Osteocyte (in vitro differentiated cells): Measurements from ENCODE around the gene LAT. TPM values are rescaled to one million over a fixed set of nuclear protein-coding genes. Genes with fewer than 3 reads are reported as not detected.

Experiments used
- DNase-seq: peaks from one replicate; pipeline ENCODE4 v3.0.0; 2021; ENCODE audit warnings: mixed read lengths; ENCODE audit not compliant: unreplicated experiment; ENCODE audit errors: extremely low spot score
- H3K27ac Mint-ChIP-seq: one replicate; pipeline ENCODE4 v1.8.0; 2021; ENCODE audit warnings: mild to moderate bottlenecking, mixed read lengths; ENCODE audit not compliant: unreplicated experiment
- H3K27me3 Mint-ChIP-seq: one replicate; pipeline ENCODE4 v1.8.0; 2021; ENCODE audit warnings: mixed read lengths; ENCODE audit not compliant: unreplicated experiment
- H3K36me3 Mint-ChIP-seq: one replicate; pipeline ENCODE4 v1.8.0; 2021; ENCODE audit warnings: mixed read lengths; ENCODE audit not compliant: unreplicated experiment
- H3K4me1 Mint-ChIP-seq: one replicate; pipeline ENCODE4 v1.8.0; 2021; ENCODE audit warnings: mixed read lengths; ENCODE audit not compliant: unreplicated experiment
- H3K4me3 Mint-ChIP-seq: one replicate; pipeline ENCODE4 v1.8.0; 2021; ENCODE audit warnings: mild to moderate bottlenecking, moderate library complexity, mixed read lengths; ENCODE audit not compliant: unreplicated experiment
- H3K9me3 Mint-ChIP-seq: one replicate; pipeline ENCODE4 v1.8.0; 2021; ENCODE audit warnings: mixed read lengths; ENCODE audit not compliant: unreplicated experiment
- CTCF ChIP-seq: fragments of 200-600 bp; sonication (generic); IDR thresholded peaks from 2 replicates; pipeline ENCODE4 v1.5.0; 2021; ENCODE audit warnings: antibody characterized with exemption, mild to moderate bottlenecking, moderate library complexity
- long read RNA-seq: library from polyadenylated mRNA; unstranded; transcript quantifications from one replicate; pipeline ENCODE4 v2.0.0, GENCODE V29; 2021
- total RNA-seq: library from RNA; stranded (reverse); gene quantifications from 2 replicates; pipeline ENCODE4 v1.2.1, GENCODE V29; 2021

Gene LAT, protein sequence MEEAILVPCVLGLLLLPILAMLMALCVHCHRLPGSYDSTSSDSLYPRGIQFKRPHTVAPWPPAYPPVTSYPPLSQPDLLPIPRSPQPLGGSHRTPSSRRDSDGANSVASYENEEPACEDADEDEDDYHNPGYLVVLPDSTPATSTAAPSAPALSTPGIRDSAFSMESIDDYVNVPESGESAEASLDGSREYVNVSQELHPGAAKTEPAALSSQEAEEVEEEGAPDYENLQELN
- 9.2 and 12.0 TPM in 2 replicates for total RNA-seq
- long read RNA-seq: 0 reads

DNA sequence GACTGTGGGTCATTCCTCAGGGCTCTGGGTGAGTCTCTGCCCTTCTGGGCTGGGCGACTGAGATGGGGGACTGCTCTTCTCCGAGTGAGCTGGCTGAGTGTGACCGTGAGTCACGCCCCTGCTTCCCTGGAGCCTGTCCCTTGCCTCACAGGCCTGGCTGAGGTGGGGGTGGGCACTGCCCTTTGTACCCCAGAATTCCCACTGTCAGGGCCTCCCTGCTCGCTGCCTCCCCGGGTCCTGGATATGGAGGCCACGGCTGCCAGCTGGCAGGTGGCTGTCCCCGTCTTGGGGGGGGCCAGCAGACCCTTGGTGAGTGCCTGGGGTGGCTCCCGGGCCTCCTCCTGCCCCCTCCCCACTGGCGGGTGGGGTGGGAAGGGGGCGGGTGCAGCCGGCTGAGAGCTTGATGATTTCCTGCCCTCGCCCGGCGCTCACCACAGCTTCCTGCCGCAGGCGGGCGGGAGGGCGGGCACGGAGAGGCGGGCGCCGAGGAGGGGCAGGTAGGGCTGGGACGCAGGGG lies at the start of gene LAT:
LAT (plus strand) TSS at position 434 of the 517 bp plus-strand sequence. CDS start 366 bp downstream, outside the sequence.
- no peak for TF ChIP-seq CTCF
- no peaks in the 10 kb centered on the region for H3K4me1 Mint-ChIP-seq
- no peak within 1 kb of the TSS for H3K4me3 Mint-ChIP-seq
- no peaks in the 10 kb centered on the region for H3K27me3 Mint-ChIP-seq
- H3K36me3 Mint-ChIP-seq: peaks cover 47% of the 10 kb centered on the region
- DNase-seq: no peak
- H3K9me3 Mint-ChIP-seq: peaks cover 7% of the 10 kb centered on the region
- H3K27ac Mint-ChIP-seq: no peak within 1 kb of the TSS

- Mint-ChIP-seq H3K9me3 (no peaks in the 10 kb centered on the region), H3K27me3 (no peaks in the 10 kb centered on the region), H3K36me3 (no peaks in the 10 kb centered on the region), H3K4me1 (no peaks in the 10 kb centered on the region), H3K27ac (no peak overlapping the region), H3K4me3 (no peak overlapping the region)
- DNase-seq: no peak
- no peak for TF ChIP-seq CTCF
Observed at GRCh38 chr16:28935346-28935745, 49.5 kb upstream of the LAT start.

DNA sequence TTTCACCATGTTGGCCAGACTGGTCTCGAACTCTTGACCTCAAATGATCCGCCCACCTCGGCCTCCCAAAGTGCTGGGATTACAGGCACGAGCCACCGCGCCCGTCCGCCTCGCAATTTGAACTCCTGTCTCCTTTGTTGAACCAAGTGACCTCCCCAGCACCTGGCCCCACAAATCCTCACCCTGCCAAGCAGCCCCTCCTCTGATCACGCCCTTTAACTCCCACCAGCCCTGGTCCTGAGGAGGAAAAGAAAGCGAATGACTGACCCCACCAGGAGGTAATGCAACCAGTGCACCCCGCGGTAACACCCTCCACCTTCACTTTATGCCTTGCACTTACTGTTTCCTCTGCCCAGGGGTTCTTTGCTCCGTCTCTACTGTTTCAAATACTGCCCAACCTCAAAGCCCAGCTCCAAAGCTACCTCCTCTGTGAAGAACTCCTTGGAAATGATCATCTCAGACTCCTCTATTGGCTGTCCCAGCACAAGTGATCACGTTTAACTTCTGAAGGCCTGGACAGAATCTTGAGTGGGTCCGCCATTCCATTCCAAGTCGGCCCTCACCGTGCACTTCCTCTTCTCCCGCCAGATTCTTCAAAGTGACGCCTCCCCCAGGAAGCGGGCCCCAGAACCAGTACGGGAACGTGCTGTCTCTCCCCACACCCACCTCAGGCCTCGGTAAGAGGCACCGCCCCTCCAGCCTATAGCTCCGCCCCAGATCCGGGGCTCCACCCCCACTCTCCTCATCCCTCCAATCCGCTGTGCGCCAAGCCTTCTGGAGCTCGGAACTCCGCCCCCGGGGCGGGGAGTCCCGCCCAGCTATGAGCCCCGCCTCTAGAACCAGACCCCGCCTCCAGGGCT lies 48.7 kb upstream of the LAT start:
- no peak for DNase-seq
- Mint-ChIP-seq H3K4me1 (no peaks in the 10 kb centered on the region), H3K36me3 (no peaks in the 10 kb centered on the region), H3K27me3 (no peaks in the 10 kb centered on the region), H3K27ac (no peak overlapping the region), H3K9me3 (no peaks in the 10 kb centered on the region), H3K4me3 (no peak overlapping the region)
- no peak for TF ChIP-seq CTCF

- H3K27me3 Mint-ChIP-seq: no peaks in the 10 kb centered on the region
- DNase-seq: no peak
- no peak overlapping the region for H3K27ac Mint-ChIP-seq
- no peaks in the 10 kb centered on the region for H3K36me3 Mint-ChIP-seq
- TF ChIP-seq CTCF: no peak
- no peaks in the 10 kb centered on the region for H3K9me3 Mint-ChIP-seq
- no peaks in the 10 kb centered on the region for H3K4me1 Mint-ChIP-seq
- no peak overlapping the region for H3K4me3 Mint-ChIP-seq
Observed at GRCh38 chr16:28936784-28937155, 48.1 kb upstream of the LAT start.
